ENCODE results near the gene BMS1. TPM values are rescaled to one million over a fixed set of nuclear protein-coding genes. Genes with fewer than 3 reads are reported as not detected.

Gene BMS1
- total and polyA plus RNA-seq, 2 of the 4 experiments (the other 2 are of a cell fraction): 7.5 to 22.9 TPM

- no peak for TF ChIP-seq FOS (IDR thresholded peaks at IDR 0.05; ENCODE audit: low read depth, low read length)
- TF ChIP-seq MAZ (IDR thresholded peaks at IDR 0.05; ENCODE audit: borderline replicate concordance, low read depth, low read length): no peak
- TF ChIP-seq CTCF (conservative IDR thresholded peaks at IDR 0.05; ENCODE audit: low read depth, low read length): no peak
- no peak for TF ChIP-seq RAD21 (IDR thresholded peaks at IDR 0.05; ENCODE audit: low read length)
These were observed 97.6 kb downstream of the BMS1 start (continued) for GRCh38 chr10:42880255-42880620.

- no peak overlapping the region for H4K5ac ChIP-seq (ENCODE audit: low read depth, low read length)
- dilution Hi-C loops (cut with HindIII; ENCODE audit: low sequenced_read_pairs, unreplicated experiment) (no loop called here), in situ Hi-C loops (cut with MboI; ENCODE audit: low sequenced_read_pairs) (loop anchor here (25.0 kb wide), 1 partner anchor 180 kb away; no protein-coding TSS in a partner anchor), intact Hi-C loops (cut with micrococcal nuclease) (no loop called here)
- H3K4me3 ChIP-seq (ENCODE audit: insufficient read depth, low read depth, low read length): no peak overlapping the region
- H4K20me1 ChIP-seq (ENCODE audit: insufficient read depth, low read length): no peaks in the 10 kb centered on the region
- H3K9me3 ChIP-seq (ENCODE audit: control insufficient read depth, insufficient read depth, low read length): peaks cover 2% of the 10 kb centered on the region; the same call in 1 of the 2 replicates
- H3K9ac ChIP-seq (ENCODE audit: low read depth, low read length): no peak overlapping the region
- DNase-seq (no peak), ATAC-seq (ENCODE audit: low read depth) (no peak)
- H3K56ac ChIP-seq (ENCODE audit: extremely low read depth, insufficient read depth, low read length): no peak overlapping the region
- WGBS, 2 experiments (ENCODE audit: extremely low coverage in 2 of 2, insufficient read length in 1 of 2): 0% methylated on average over 1 of the region's 3 CpGs; no CpG with 5 or more reads in 1 of the 2 experiments
- no peak overlapping the region for H3K14ac ChIP-seq (replicated peaks; ENCODE audit: low read depth, low read length)
- ChIA-PET POLR2A (ENCODE audit: unreplicated experiment) (no interaction called here), CTCF (no interaction called here)
- no peak overlapping the region for H2AK5ac ChIP-seq (ENCODE audit: low read depth, low read length)
- no peak overlapping the region for H2AK9ac ChIP-seq (replicated peaks; ENCODE audit: low read depth, low read length, poor library complexity)
- no peak overlapping the region for H4K91ac ChIP-seq (ENCODE audit: insufficient read depth, low read depth, low read length)
- H4K8ac ChIP-seq (ENCODE audit: low read depth in 2 of 2, low read length in 2 of 2): no peak overlapping the region
- no peak overlapping the region for H2BK5ac ChIP-seq (ENCODE audit: low read depth, low read length, poor library complexity, severe bottlenecking)
- H3K36me3 ChIP-seq (ENCODE audit: control insufficient read depth, insufficient read depth, low read length): no peaks in the 10 kb centered on the region
- BruUV-seq (replicated peaks): no TSS peak
- no peaks in the 10 kb centered on the region for H3K9me1 ChIP-seq (ENCODE audit: insufficient read depth, low read length)
- no peak overlapping the region for H3K4me2 ChIP-seq (ENCODE audit: low read depth, low read length)
- H3K27me3 ChIP-seq (ENCODE audit: control insufficient read depth, insufficient read depth, low read length): no peaks in the 10 kb centered on the region
- no peak overlapping the region for H3K4ac ChIP-seq (ENCODE audit: low read depth, low read length)
- no peaks in the 10 kb centered on the region for H3K79me1 ChIP-seq (ENCODE audit: low read depth in 1 of 2, low read length in 2 of 2)
- no peak overlapping the region for H3K23ac ChIP-seq (ENCODE audit: low read depth, low read length)
- H3K18ac ChIP-seq (ENCODE audit: low read depth, low read length): no peak overlapping the region
- H3K27ac ChIP-seq (ENCODE audit: insufficient read depth, low read length): no peak overlapping the region
- no peak overlapping the region for H2BK120ac ChIP-seq (ENCODE audit: low read depth, low read length)
- H2BK15ac ChIP-seq (ENCODE audit: low read depth, low read length): no peak overlapping the region
- no peak overlapping the region for H2BK20ac ChIP-seq (ENCODE audit: low read depth, low read length)
- H3K4me1 ChIP-seq (ENCODE audit: control insufficient read depth, insufficient read depth, low read length): no peaks in the 10 kb centered on the region
- no peak overlapping the region for H2AFZ ChIP-seq (replicated peaks; ENCODE audit: low read length, poor library complexity)
- TF ChIP-seq CHD1 (IDR thresholded peaks at IDR 0.05; ENCODE audit: low read depth, low read length) (no peak), NFE2L2 (IDR thresholded peaks at IDR 0.05; ENCODE audit: low read depth, low read length) (no peak), SMC3 (IDR thresholded peaks at IDR 0.05; ENCODE audit: low read depth, low read length) (no peak), POLR2A (IDR thresholded peaks at IDR 0.05; ENCODE audit: low read depth, low read length) (no peak), MAFK (IDR thresholded peaks at IDR 0.05; ENCODE audit: low read depth, low read length) (no peak), RCOR1 (IDR thresholded peaks at IDR 0.05; ENCODE audit: insufficient replicate concordance, low read length) (no peak), CTCF (conservative IDR thresholded peaks at IDR 0.05; ENCODE audit: low read depth, low read length) (no peak), RFX5 (IDR thresholded peaks at IDR 0.05; ENCODE audit: low read depth, low read length) (no peak), BHLHE40 (IDR thresholded peaks at IDR 0.05; ENCODE audit: low read depth, low read length) (no peak), ELK1 (IDR thresholded peaks at IDR 0.05; ENCODE audit: borderline replicate concordance, low read depth, low read length) (no peak)
These were observed 100.0 kb downstream of the BMS1 start for GRCh38 chr10:42882597-42882996.

Measured in IMR-90 (cell line).